ENCODE measurements around the gene VIL1. TPM values are rescaled to one million over a fixed set of nuclear protein-coding genes. Genes with fewer than 3 reads are reported as not detected.

Gene VIL1
- total RNA-seq, 1 donor from 2014 or later = not detected

DNA sequence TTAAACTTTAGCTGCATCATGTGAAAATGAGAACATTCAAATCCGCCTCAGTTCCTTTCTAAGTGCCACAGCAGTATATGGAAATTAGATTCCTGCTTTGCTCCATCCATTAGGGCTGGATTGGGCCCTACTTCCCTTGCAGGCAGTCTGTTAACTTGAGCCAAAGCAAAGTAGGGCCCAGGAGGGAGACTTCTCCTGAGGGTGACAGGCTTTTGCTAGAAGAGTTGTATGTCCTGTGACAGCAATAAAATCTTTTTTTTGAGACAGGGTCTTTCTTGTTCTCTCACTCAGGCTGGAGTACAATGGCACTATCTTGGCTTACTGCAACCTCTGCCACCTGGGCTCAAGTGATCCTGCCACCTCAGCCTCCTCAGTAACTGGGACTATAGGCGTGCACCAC is 28.1 kb downstream of the VIL1 start:
- Mint-ChIP-seq H3K4me1 (peaks cover 3% of the 10 kb centered on the region), H3K9me3 (no peaks in the 10 kb centered on the region), H3K4me3 (no peak overlapping the region)

DNA sequence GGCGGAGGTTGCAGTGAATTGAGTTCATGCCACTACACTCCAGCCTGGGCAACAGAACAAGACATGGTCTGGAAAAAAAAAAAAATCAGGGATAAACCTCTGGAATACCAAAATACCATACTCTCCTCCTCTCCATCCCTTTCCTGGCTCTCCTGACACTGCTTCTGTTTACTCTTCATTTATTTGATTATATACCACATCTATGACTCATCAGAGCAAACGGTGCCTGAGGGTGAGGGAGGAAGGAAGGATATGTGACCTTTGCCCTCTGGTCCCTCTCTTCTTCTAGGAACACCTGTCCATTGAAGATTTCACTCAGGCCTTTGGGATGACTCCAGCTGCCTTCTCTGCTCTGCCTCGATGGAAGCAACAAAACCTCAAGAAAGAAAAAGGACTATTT is 30.0 kb downstream of the VIL1 start:
- H3K27ac Mint-ChIP-seq (ENCODE audit: unreplicated experiment) = peak overlapping the region; percentile 28

More for the DNA sequence above, 28.1 kb downstream of the VIL1 start:
- no peak overlapping the region for H3K27ac Mint-ChIP-seq (ENCODE audit: unreplicated experiment)
- DNase-seq (ENCODE audit: low read depth, low spot score) = no peak
- TF ChIP-seq, protein P1, sequence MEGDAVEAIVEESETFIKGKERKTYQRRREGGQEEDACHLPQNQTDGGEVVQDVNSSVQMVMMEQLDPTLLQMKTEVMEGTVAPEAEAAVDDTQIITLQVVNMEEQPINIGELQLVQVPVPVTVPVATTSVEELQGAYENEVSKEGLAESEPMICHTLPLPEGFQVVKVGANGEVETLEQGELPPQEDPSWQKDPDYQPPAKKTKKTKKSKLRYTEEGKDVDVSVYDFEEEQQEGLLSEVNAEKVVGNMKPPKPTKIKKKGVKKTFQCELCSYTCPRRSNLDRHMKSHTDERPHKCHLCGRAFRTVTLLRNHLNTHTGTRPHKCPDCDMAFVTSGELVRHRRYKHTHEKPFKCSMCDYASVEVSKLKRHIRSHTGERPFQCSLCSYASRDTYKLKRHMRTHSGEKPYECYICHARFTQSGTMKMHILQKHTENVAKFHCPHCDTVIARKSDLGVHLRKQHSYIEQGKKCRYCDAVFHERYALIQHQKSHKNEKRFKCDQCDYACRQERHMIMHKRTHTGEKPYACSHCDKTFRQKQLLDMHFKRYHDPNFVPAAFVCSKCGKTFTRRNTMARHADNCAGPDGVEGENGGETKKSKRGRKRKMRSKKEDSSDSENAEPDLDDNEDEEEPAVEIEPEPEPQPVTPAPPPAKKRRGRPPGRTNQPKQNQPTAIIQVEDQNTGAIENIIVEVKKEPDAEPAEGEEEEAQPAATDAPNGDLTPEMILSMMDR (conservative IDR thresholded peaks at IDR 0.05) = no peak
- peaks cover 9% of the 10 kb centered on the region for H3K36me3 Mint-ChIP-seq (ENCODE audit: low read depth)
- H3K27me3 Mint-ChIP-seq (ENCODE audit: low read depth) = no peaks in the 10 kb centered on the region

DNA sequence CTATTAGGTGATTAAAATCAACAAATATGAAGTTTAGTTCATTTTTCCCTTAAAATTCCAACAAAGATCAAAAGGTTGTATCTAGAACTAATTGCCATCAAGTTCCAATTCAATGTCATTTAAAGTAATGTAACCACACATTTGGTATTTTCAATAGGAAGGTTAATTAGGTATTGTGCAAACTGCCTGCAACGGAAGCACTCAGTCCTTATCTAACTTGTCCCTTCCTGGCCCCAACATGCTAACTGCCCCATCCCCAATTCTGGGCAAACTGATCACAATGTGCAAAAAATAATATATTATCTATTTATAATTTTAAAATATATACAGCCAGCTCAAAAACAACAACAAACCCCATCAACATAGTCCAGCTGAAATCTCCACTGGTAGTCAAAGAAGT is 33.2 kb downstream of the VIL1 start:
- no peak overlapping the region for H3K27ac Mint-ChIP-seq (ENCODE audit: unreplicated experiment)
- DNase-seq (ENCODE audit: low read depth, low spot score) = no peak
- peaks cover 4% of the 10 kb centered on the region for H3K36me3 Mint-ChIP-seq (ENCODE audit: low read depth)
- no peak overlapping the region for H3K4me3 Mint-ChIP-seq
- no peaks in the 10 kb centered on the region for H3K27me3 Mint-ChIP-seq (ENCODE audit: low read depth)
- no peaks in the 10 kb centered on the region for H3K9me3 Mint-ChIP-seq
- TF ChIP-seq, protein P1 (conservative IDR thresholded peaks at IDR 0.05) = no peak
- H3K4me1 Mint-ChIP-seq = peaks cover 3% of the 10 kb centered on the region

More for the DNA sequence above, 30.0 kb downstream of the VIL1 start:
- TF ChIP-seq, protein P1 (conservative IDR thresholded peaks at IDR 0.05) = no peak
- Mint-ChIP-seq H3K4me1 (peaks cover 3% of the 10 kb centered on the region), H3K4me3 (no peak overlapping the region), H3K36me3 (ENCODE audit: low read depth) (peaks cover 9% of the 10 kb centered on the region), H3K27me3 (ENCODE audit: low read depth) (no peaks in the 10 kb centered on the region), H3K9me3 (no peaks in the 10 kb centered on the region)
- no peak for DNase-seq (ENCODE audit: low read depth, low spot score)

DNA sequence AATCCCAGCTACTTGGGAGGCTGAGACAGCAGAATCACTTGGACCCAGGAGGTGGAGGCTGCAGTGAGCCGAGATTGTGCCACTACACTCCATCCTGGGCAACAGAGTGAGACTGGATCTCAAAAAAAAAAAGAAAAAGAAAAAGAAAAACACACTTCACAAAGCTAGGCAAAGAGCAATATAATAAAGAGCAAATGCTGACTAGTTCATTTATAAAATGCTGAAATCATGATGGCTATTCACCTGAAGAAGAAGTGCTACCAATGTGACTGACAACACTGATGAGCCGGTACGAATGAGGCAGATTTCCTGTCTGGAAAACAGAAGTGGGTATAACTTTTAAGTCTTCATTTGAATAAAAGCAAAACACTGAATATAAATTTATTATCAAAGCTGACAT is 37.9 kb downstream of the VIL1 start:
- Mint-ChIP-seq H3K27me3 (ENCODE audit: low read depth) (no peaks in the 10 kb centered on the region), H3K27ac (ENCODE audit: unreplicated experiment) (no peak overlapping the region), H3K9me3 (no peaks in the 10 kb centered on the region), H3K36me3 (ENCODE audit: low read depth) (no peaks in the 10 kb centered on the region), H3K4me3 (no peak overlapping the region), H3K4me1 (no peaks in the 10 kb centered on the region)
- no peak for DNase-seq (ENCODE audit: low read depth, low spot score)
- TF ChIP-seq, protein P1 (conservative IDR thresholded peaks at IDR 0.05) = no peak

DNA sequence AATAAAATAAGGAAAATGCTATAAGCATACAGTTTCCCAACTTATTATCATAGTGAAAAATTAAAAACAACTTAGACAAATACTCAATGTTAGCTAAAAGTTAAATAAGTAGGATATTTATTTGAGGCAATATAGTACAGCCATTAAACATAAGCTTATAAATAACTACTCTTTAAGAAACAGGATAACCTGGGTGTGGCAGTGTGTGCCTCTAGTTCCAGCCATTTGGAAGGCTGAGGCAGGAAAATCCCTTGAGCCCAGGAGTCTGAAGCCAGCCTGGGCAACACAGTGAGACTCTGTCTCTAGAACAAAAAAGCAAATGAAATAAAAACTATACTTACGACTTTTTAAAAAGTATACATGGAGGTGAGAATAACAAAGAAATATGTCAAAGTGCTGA is 39.7 kb downstream of the VIL1 start:
- Mint-ChIP-seq H3K27ac (ENCODE audit: unreplicated experiment) (no peak overlapping the region), H3K36me3 (ENCODE audit: low read depth) (peaks cover 7% of the 10 kb centered on the region)

More for the DNA sequence above, 39.7 kb downstream of the VIL1 start:
- no peak for DNase-seq (ENCODE audit: low read depth, low spot score)
- TF ChIP-seq, protein P1 (conservative IDR thresholded peaks at IDR 0.05) = no peak
- no peak overlapping the region for H3K4me3 Mint-ChIP-seq
- no peaks in the 10 kb centered on the region for H3K9me3 Mint-ChIP-seq
- no peaks in the 10 kb centered on the region for H3K4me1 Mint-ChIP-seq
- no peaks in the 10 kb centered on the region for H3K27me3 Mint-ChIP-seq (ENCODE audit: low read depth)

Measured in neural crest cell (in vitro differentiated cells).